NCI-H187 (cell line): ENCODE data around the gene MPST.
A peak's percentile ranks its signal among the peaks of the same experiment; 100 is the strongest.
"Not testable (repeated sequence)": the region's sequence is repeated elsewhere in the genome, so short reads cannot be mapped to it uniquely, and the experiment has no call there.

Source experiments
- DNase-seq, 2 experiments: peaks; one replicate each; lab custom pipeline; 2025; lab: John Stamatoyannopoulos, UW

The MPST gene

GRCh38 chr22:37019309-37020191 is at the start of gene MPST, which contains the start of gene TST:
MPST (plus strand) TSS chr22:37019742; CDS start chr22:37019837, 95 bp downstream.
TST (minus strand) TSS chr22:37019447; CDS start chr22:37018732, 715 bp downstream.
- DNase-seq = no peak

- no peak for DNase-seq
These were observed 48.0 kb upstream of the MPST start for GRCh38 chr22:36971341-36972125.

- DNase-seq = no peak
These were observed 42.9 kb upstream of the MPST start for GRCh38 chr22:36976606-36977005.

GRCh38 chr22:36977401-36977861 is 42.1 kb upstream of the MPST start:
- DNase-seq = no peak

DNA sequence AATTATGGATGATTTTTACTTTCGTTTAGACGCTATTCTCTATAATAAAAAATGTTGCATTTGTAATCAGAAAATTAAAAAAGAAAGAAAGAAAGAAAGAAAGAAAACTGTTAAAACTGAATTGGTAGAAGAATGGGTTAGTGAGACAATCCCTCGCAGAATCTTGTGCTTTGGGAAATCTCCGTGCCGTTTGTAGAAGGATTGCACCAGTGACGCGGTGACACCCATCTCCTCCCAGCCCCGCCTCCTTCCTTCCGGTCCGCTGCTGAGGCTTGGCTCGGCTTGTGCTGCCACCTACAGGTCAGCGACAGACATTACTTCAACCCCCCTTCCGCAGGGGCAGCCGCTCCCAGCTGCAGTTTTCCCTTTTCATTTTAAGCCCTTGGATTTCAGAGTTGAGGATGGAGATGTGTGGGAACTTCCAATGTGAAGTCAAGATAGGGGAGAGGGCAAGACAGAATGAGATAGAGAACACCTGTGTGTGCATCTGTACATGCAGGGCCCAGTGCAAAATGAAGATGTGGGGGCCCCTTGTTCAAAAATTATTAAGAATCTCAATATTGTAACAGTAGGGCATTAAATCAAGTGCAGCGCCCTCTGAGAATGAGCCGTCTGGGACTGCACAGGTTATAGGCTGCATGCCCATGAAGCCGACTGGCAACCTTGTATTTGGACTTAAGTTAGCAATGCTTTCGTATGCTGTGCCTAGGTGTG is 41.4 kb upstream of the MPST start:
- peak; percentile 20 to 69 for DNase-seq

DNA sequence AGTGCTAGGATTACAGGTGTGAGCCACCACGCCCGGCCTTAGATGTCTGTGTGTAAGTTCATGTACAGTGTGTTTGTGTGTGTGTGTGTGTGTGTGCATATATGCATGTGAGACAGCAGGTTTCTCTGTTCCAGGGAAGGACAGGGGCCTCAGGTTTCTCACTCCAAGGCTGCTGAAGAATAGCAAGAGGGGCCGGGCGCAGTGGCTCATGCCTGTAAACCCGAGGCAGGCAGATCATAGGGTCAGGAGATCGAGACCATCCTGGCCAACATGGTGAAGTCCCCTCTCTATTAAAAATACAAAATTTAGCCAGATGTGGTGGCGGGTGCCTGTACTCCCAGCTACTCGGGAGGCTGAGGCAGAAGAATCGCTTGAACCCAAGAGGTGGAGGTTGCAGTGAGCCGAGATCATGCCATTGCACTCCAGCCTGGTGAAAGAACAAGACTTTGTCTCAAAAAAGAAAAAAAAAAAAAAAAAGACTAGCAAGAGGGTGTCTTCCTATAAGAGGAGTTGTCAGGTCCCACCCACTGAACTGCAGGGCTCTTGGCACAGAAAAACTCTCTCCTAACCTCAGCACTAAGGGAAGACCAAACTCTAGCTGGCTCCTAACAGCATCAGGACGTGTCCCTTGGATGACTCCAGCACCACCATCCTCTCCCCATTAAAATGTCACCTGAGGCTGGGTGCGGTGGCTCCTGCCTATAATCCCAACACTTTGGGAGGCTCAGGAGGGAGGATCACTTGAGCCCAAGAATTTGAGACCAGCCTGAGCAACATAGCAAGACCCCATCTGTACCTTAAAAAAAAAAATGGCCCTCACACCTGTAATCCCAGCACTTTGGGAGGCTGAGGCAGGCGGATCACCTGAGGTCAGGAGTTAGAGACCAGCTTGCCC is 40.3 kb upstream of the MPST start:
- DNase-seq = no peak

- no peak for DNase-seq
These were observed 38.2 kb upstream of the MPST start for GRCh38 chr22:36981247-36981775.

DNA sequence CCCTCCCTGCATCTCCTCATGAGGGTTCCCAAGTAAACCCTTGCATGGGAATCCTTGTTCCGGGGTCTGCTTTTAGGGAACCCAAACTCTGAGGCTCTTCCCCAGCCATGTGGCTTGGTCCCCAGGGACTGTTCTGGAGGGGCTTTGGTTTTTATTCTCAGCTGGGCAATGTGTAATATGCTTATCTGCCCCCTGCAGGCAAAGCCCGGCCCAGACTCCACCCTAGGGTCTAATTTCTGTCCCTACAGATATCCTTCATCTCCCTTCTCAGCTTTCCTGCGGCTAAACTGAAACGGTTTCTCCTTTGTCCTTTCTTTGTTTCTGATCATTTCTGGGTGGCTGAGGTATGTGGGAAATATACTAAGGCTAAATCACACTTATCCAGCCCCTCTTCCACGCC is 37.4 kb upstream of the MPST start:
- DNase-seq = no peak

- DNase-seq = no peak
These were observed 34.2 kb upstream of the MPST start for GRCh38 chr22:36985211-36985889.

DNA sequence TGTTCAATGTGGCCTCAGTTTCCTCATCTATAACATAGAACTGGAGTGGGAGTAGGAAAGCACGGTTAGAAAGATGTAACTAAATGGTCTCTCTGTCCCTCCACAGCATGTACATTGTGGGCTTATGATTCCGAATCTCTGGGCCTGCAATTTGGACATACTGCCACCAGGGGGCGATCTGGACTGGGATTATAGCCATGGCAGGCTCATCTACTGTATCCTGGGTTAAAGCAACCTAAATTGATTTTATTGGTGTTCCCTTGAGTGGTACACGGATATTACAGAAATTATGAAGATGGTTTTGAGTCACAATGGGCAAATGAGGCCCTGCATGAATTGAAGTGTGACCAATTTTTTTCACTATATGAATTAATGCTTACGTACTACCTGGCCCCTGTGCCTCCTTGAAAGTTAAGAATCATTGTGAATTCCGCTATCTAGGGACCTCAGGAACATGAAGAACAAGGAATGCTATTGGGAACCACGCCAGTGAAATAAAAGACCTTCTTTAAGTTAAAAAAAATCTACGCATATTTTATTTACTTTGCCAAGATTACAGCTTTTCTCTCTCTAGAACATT is 33.2 kb upstream of the MPST start:
- peak in 1 of 2 experiments; percentile 3 for DNase-seq

GRCh38 chr22:36988075-36988832 is 31.3 kb upstream of the MPST start:
- DNase-seq = no peak

DNA sequence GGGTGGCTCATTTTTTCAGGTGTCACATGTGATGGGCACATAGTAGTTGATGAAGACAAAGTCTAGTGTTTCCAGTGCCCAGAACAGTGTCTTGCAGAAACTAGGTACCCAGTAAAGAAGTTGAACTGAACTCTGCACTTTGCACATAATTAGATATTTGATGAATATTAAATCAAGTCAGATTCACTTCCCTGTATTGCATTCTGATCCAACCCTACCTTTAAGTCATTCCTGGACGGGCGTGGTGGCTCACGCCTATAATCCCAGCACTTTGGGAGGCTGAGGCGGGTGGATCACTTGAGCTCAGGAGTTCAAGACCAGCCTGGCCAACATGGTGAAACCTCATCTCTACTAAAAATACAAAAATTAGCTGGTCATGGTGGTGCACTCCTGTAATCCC is 30.5 kb upstream of the MPST start:
- DNase-seq = not testable (repeated sequence)

DNA sequence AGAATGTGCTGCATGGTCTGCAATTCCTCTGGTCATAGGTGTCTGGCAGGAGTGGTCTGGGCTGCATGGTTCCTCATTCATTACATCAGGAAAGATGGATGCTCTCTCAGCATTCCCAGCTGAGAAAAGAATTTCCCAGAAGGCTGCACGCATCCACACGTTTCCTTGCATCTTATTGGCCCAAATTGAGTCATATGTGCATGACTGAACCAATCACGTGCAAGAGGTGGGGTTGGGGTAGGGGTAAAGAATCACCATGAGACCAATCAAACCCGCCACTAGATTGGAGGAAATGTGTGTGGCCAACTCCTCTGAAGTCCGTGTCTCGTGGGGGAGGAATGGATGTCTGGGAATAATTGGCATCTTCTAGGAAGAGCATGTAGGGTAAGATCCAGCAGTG is 29.1 kb upstream of the MPST start:
- no peak for DNase-seq

- no peak for DNase-seq
These were observed 28.3 kb upstream of the MPST start for GRCh38 chr22:36991206-36991605.

- DNase-seq = no peak
These were observed 21.8 kb upstream of the MPST start for GRCh38 chr22:36997746-36998145.

DNA sequence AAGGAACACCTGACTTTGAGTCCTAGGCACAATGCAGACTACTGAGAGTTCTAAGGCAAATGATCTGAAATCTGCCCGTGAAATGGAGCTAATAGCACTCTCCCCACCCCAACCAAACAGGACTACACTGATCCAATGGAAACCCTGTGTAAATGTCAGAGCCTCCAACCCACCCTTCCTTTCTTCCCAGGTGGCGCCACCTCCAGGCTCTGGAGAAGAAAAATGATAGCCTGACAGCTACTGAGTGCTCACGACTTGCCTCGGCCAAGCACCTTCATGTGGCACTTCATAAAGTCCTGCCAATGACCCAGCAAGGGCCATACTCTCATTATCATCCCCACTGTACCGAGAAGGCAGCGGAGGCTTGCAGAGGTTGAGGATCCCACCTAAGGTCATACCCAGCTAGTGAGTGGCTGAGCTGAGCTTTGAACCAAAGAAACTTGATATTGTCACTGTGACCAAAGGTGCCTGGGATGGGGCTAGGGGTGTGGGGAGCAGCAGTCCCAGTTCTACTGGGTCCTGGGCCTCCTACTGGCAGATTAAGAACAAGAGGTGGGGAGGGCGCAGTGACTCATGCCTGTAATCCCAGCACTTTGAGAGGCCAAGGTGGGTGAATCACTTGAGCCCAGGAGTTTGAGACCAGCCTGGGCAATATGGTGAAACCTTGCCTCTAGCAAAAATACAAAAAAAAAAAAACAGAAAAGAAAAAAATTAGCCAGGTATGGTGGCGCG is 20.8 kb upstream of the MPST start:
- no peak for DNase-seq

DNA sequence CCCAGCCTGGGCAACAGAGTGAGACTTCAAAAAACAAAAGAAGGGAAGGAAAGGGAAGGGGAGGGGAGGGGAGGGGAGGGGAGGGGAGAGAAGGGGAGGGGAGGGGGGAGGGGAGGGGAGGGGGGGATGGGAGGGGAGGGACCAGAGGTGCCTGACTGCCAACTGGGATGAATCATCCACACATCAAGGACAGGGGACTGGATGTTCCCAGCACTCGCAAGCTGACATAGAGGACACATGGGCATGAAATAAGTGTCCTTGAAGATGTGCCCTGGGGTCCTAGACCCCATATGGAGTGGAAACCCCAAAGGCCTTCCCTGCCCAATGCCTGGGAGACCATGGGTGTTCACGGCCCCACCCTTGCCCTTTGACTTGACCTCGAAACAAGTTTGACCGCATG is 20.1 kb upstream of the MPST start:
- no peak for DNase-seq
